Pancreas (tissue), 10 donors: ENCODE measurements around the gene ZNF212. TPM values are rescaled to one million over a fixed set of nuclear protein-coding genes. Genes with fewer than 3 reads are reported as not detected.

Experiments
- ATAC-seq, 4 donors: fragments of 200-7000 bp; cut with Tn5 transposase; one replicate each; pipeline versions ENCODE4 v1.8.0 to v1.9.1; 2020; ENCODE audit warnings: mild to moderate bottlenecking in 4 of 4, moderate library complexity in 4 of 4
- DNase-seq, 6 donors: peaks; one replicate each; pipeline ENCODE4 v3.0.0-alpha.2; 2020
- FAIRE-seq: peaks from 2 replicates; lab custom pipeline; 2012; peaks lifted over from hg19 to GRCh38; lab: Jason Lieb, UNC
- H3K27ac ChIP-seq, 4 donors: fragments of 200-600 bp; sonication (generic); 1 replicate in 3 of 4; 2 replicates in 1 of 4; pipeline versions ENCODE4 v1.5.0 to v1.8.0; 2020
- H3K27me3 ChIP-seq, 4 donors: fragments of 200-600 bp; one replicate each; pipeline ENCODE4 v1.8.0; 2021
- H3K36me3 ChIP-seq, 3 donors: fragments of 200-600 bp; sonication (generic) in 1 of 3; one replicate each; pipeline versions ENCODE4 v1.5.0 to v1.8.0; 2020 to 2021
- H3K4me1 ChIP-seq, 3 donors: fragments of 200-600 bp; one replicate each; pipeline ENCODE4 v1.8.0; 2021
- H3K4me3 ChIP-seq, 4 donors: fragments of 200-600 bp; sonication (generic) in 2 of 4; one replicate each; pipeline versions ENCODE4 v1.5.0 to v1.8.0; 2020 to 2021
- H3K9me3 ChIP-seq, 4 donors: fragments of 200-600 bp; one replicate each; pipeline ENCODE4 v1.8.0; 2021
- CTCF ChIP-seq, 4 donors: fragments of 200-600 bp; sonication (generic) in 3 of 4; IDR thresholded peaks; one replicate each; pipeline versions ENCODE4 v1.5.0 to v1.8.0; 2021; ENCODE audit warnings: antibody characterized with exemption in 4 of 4
- WGBS, 2 donors: extraction: QIAGEN DNeasy Blood & Tissue Kit; methylation state at CpG; one replicate each; pipeline ENCODE4 v1.1.7; 2013; 5-methylcytosine and 5-hydroxymethylcytosine counted together
- intact Hi-C, 3 donors: fragments of 100-400 bp; cut with DNase I; formaldehyde crosslinking; loops; one replicate each; pipeline versions ENCODE4 v1.11.1 to v1.14.2; 2022
- polyA plus RNA-seq, 2 donors: library from polyadenylated mRNA; stranded (reverse); fragments of 200-250 nt; gene quantifications; one replicate each; pipeline ENCODE4 v1.2.3, GENCODE V29; 2013
- total RNA-seq, 6 donors: library from RNA; stranded (reverse); fragmentation: NEBNext Ultra II Directional in 4 of 6; extraction: Animal tissue kit (Norgen Biotek cat#: 25700) in 4 of 6; gene quantifications; one replicate each; pipeline versions ENCODE4 v1.2.1 to v1.2.4, GENCODE V29; 2021 to 2023
- donor health status: healthy with polysubstance abuse.
- donor health status: DM: no; HTN: no; CAD: no; lungs with moderate emphysema.
- donor health status: DM: no; HTN: no; CAD: no.
- donor health status: control.
- donor health status: control.
- donor health status: Bipolar disorder and iron deficiency.
- donor health status: DM: yes; HTN: yes; CAD: no.
- donor health status: DM: no; HTN: no; CAD: no.
- donor health status: DM: no; HTN: no; CAD: no.
- donor health status: DM: yes; HTN: yes; CAD: no.

ZNF212 gene
- total and polyA plus RNA-seq, 8 donors, result 3.7 to 13.7 (median 5.5) TPM

- TF ChIP-seq CTCF (IDR thresholded peaks at IDR 0.05), result no peak
- H3K27me3 ChIP-seq, result no peaks in the 10 kb centered on the region
- DNase-seq (no peak), FAIRE-seq (no peak), ATAC-seq (no peak)
- intact Hi-C loops, result no loop called here
- no peaks in the 10 kb centered on the region for H3K9me3 ChIP-seq
- no peak overlapping the region for H3K4me3 ChIP-seq
- H3K36me3 ChIP-seq, result peaks cover 0 to 48% (median 8%) of the 10 kb centered on the region in 3 donors
- H3K4me1 ChIP-seq, result peaks cover 6 to 7% (median 7%) of the 10 kb centered on the region in 3 donors
- 93 to 97% methylated on average over 6 of the region's 6 CpGs for WGBS, 2 donors
- no peak overlapping the region for H3K27ac ChIP-seq
These were observed 40.0 kb upstream of the ZNF212 start for GRCh38 chr7:149199234-149199995.

- ATAC-seq (no peak), FAIRE-seq (no peak)
These were observed 36.6 kb upstream of the ZNF212 start for GRCh38 chr7:149202831-149203231.

GRCh38 chr7:149205690-149206381 is 33.6 kb upstream of the ZNF212 start:
- no peak overlapping the region for H3K4me3 ChIP-seq
- peak overlapping the region in 2 of 4 donors; percentile 8 to 36 for H3K27ac ChIP-seq
- peaks cover 0 to 3% (median 0%) of the 10 kb centered on the region in 3 donors for H3K4me1 ChIP-seq
- peaks cover 0 to 64% (median 28%) of the 10 kb centered on the region in 3 donors for H3K36me3 ChIP-seq
- TF ChIP-seq CTCF (IDR thresholded peaks at IDR 0.05), result no peak
- no peak for FAIRE-seq
- H3K9me3 ChIP-seq, result no peaks in the 10 kb centered on the region
- peak in 3 of 6 donors; percentile 15 to 58 (median 30) for DNase-seq
- 22 to 23% methylated on average over 18 of the region's 18 CpGs for WGBS, 2 donors
- ATAC-seq, result peak; percentile 64 to 82 (median 76)
- intact Hi-C loops, result no loop called here
- no peaks in the 10 kb centered on the region for H3K27me3 ChIP-seq

More at GRCh38 chr7:149202831-149203231, 36.6 kb upstream of the ZNF212 start:
- DNase-seq, result peak in 1 of 6 donors; percentile 9
- Histone ChIP-seq H3K27me3 (no peaks in the 10 kb centered on the region), H3K27ac (no peak overlapping the region), H3K9me3 (no peaks in the 10 kb centered on the region), H3K36me3 (peaks cover 0 to 66% (median 16%) of the 10 kb centered on the region in 3 donors), H3K4me1 (peaks cover 0 to 3% (median 0%) of the 10 kb centered on the region in 3 donors), H3K4me3 (no peak overlapping the region)
- intact Hi-C loops, result no loop called here
- TF ChIP-seq CTCF (IDR thresholded peaks at IDR 0.05), result no peak
- 88 to 91% methylated on average over 6 of the region's 6 CpGs for WGBS, 2 donors

GRCh38 chr7:149207324-149208035 is 32.0 kb upstream of the ZNF212 start:
- 88 to 93% methylated on average over 35 of the region's 35 CpGs for WGBS, 2 donors
- Histone ChIP-seq H3K4me1 (peaks cover 0 to 3% (median 0%) of the 10 kb centered on the region in 3 donors), H3K9me3 (no peaks in the 10 kb centered on the region), H3K36me3 (peaks cover 9 to 71% (median 30%) of the 10 kb centered on the region in 3 donors), H3K27me3 (no peaks in the 10 kb centered on the region), H3K27ac (no peak overlapping the region), H3K4me3 (no peak overlapping the region)
- TF ChIP-seq CTCF (IDR thresholded peaks at IDR 0.05), result no peak
- DNase-seq, result peak in 1 of 6 donors; percentile 55
- intact Hi-C loops, result no loop called here
- no peak for FAIRE-seq
- ATAC-seq, result no peak
